Keratinocyte (primary cell): Measurements from ENCODE around the gene CDC14B. TPM values are rescaled to one million over a fixed set of nuclear protein-coding genes. Genes with fewer than 3 reads are reported as not detected.

ENCODE experiments used
- DNase-seq: peaks from one replicate; pipeline ENCODE4 v3.0.0-alpha.2; 2011; ENCODE audit warnings: low read depth, missing footprints, low spot score
- FAIRE-seq: peaks from 2 replicates; lab custom pipeline; 2011; peaks lifted over from hg19 to GRCh38; lab: Jason Lieb, UNC
- H2AFZ ChIP-seq: 2 replicates; pipeline ENCODE4 v1.6.0; 2012; ENCODE audit warnings: low read length, control low read depth, inconsistent platforms; ENCODE audit not compliant: control insufficient read depth
- H3K27ac ChIP-seq: 2 replicates; pipeline ENCODE4 v1.5.1; 2011; ENCODE audit warnings: low read length; ENCODE audit not compliant: control insufficient read depth, insufficient read depth
- H3K27me3 ChIP-seq: 3 replicates; pipeline ENCODE4 v1.6.0; 2011; ENCODE audit warnings: low read length; ENCODE audit not compliant: control insufficient read depth, insufficient read depth; ENCODE audit errors: extremely low read depth
- H3K36me3 ChIP-seq, 2 experiments: 2 replicates in 1 of 2; 3 replicates in 1 of 2; pipeline ENCODE4 v1.5.1; 2011; ENCODE audit warnings: low read length in 2 of 2, mild to moderate bottlenecking in 1 of 2; ENCODE audit not compliant: control insufficient read depth in 2 of 2, insufficient read depth in 2 of 2; ENCODE audit errors: extremely low read depth in 1 of 2
- H3K4me1 ChIP-seq: 3 replicates; pipeline ENCODE4 v1.5.1; 2011; ENCODE audit warnings: low read length; ENCODE audit not compliant: control insufficient read depth, insufficient read depth; ENCODE audit errors: extremely low read depth
- H3K4me2 ChIP-seq: 3 replicates; pipeline ENCODE4 v1.6.0; 2011; ENCODE audit warnings: low read depth, low read length; ENCODE audit not compliant: control insufficient read depth, insufficient read depth; ENCODE audit errors: extremely low read depth
- H3K4me3 ChIP-seq, 3 experiments: fragments of 200-600 bp in 1 of 3; sonication (generic) in 1 of 3; 2 replicates in 2 of 3; 3 replicates in 1 of 3; pipeline ENCODE4 v1.5.1; 2011 to 2016; ENCODE audit warnings: low read length in 3 of 3, mild to moderate bottlenecking in 3 of 3, control low read depth in 2 of 3, inconsistent platforms in 1 of 3, low read depth in 1 of 3, mixed read lengths in 1 of 3, mixed run types in 1 of 3, moderate library complexity in 1 of 3; ENCODE audit not compliant: control insufficient read depth in 2 of 3, insufficient read depth in 2 of 3; ENCODE audit errors: extremely low read depth in 1 of 3
- H3K79me2 ChIP-seq: 2 replicates; pipeline ENCODE4 v1.6.0; 2012; ENCODE audit warnings: low read length; ENCODE audit not compliant: control insufficient read depth, insufficient read depth
- H3K9ac ChIP-seq: 3 replicates; pipeline ENCODE4 v1.6.0; 2011; ENCODE audit warnings: low read length; ENCODE audit not compliant: control insufficient read depth, insufficient read depth; ENCODE audit errors: extremely low read depth
- H3K9me1 ChIP-seq: 3 replicates; pipeline ENCODE4 v1.6.0; 2011; ENCODE audit warnings: low read length; ENCODE audit not compliant: control insufficient read depth, insufficient read depth; ENCODE audit errors: extremely low read depth
- H3K9me3 ChIP-seq: 2 replicates; pipeline ENCODE4 v1.5.1; 2012; ENCODE audit warnings: low read depth, low read length; ENCODE audit not compliant: control insufficient read depth
- H4K20me1 ChIP-seq: 3 replicates; pipeline ENCODE4 v1.6.0; 2011; ENCODE audit warnings: low read length; ENCODE audit not compliant: control insufficient read depth, insufficient read depth; ENCODE audit errors: extremely low read depth
- EZH2 ChIP-seq: IDR thresholded peaks from one replicate; pipeline ENCODE4 v1.6.1; 2012; ENCODE audit warnings: inconsistent platforms, mild to moderate bottlenecking, low read length, moderate library complexity
- dilution Hi-C: fragments of 300-500 bp; cut with MboI; formaldehyde crosslinking; loops from one replicate; pipeline ENCODE4 v1.7.0; 2020; ENCODE audit warnings: low sequenced_read_pairs; ENCODE audit not compliant: extremely low pct_ligation_motif_present
- polyA plus RNA-seq, 5 experiments: library from polyadenylated mRNA; depleted of rRNA in 3 of 5; stranded (reverse) in 3 of 5; stranded (forward) in 1 of 5; unstranded in 1 of 5; fragments of >200 nt; gene quantifications; 1 replicate in 1 of 5; 2 replicates in 3 of 5; 3 replicates in 1 of 5; pipeline versions ENCODE4 v1.2.1 to v1.2.3, GENCODE V29; 2011 to 2012; ENCODE audit warnings: missing spikeins in 2 of 5, low read depth in 1 of 5, low replicate concordance in 1 of 5
- TF ChIP-seq, protein P1 (sequence below), 3 experiments: IDR thresholded peaks in 1 of 3; conservative IDR thresholded peaks in 1 of 3; optimal IDR thresholded peaks in 1 of 3; 2 replicates in 2 of 3; 3 replicates in 1 of 3; pipeline versions ENCODE3 to v1.5.1; 2011; ENCODE audit warnings: low read length in 3 of 3, mild to moderate bottlenecking in 3 of 3, moderate library complexity in 2 of 3, control low read depth in 1 of 3, inconsistent platforms in 1 of 3; ENCODE audit not compliant: insufficient read depth in 2 of 3; ENCODE audit errors: extremely low read depth in 1 of 3

Gene CDC14B
- polyA plus RNA-seq, 1 donor (not counting 4 experiments of a cell fraction or from before 2014, with no cell fraction given), result 7.5 TPM

DNA sequence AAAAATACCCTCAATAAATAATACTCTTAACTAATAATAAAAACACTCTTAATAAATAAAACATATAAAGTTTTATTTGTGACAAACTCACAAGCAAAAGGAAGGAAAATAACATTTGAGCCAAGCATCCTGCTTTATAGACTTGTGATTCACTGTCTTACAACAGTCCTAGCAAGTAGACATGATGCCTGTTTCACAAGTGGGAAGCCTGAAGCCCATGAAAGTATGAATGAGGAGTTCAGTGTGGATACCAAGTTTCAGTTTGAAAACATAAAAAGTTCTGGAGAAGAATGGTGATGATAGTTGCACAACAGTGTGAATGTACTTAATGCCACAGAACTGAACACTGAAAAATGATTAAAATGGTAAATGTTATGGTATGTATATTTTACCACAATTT is 158.8 kb downstream of the CDC14B start:
- no peaks in the 10 kb centered on the region for H3K27me3 ChIP-seq
- no peak overlapping the region for H3K9ac ChIP-seq
- H2AFZ ChIP-seq, result no peak overlapping the region
- TF ChIP-seq, protein P1, sequence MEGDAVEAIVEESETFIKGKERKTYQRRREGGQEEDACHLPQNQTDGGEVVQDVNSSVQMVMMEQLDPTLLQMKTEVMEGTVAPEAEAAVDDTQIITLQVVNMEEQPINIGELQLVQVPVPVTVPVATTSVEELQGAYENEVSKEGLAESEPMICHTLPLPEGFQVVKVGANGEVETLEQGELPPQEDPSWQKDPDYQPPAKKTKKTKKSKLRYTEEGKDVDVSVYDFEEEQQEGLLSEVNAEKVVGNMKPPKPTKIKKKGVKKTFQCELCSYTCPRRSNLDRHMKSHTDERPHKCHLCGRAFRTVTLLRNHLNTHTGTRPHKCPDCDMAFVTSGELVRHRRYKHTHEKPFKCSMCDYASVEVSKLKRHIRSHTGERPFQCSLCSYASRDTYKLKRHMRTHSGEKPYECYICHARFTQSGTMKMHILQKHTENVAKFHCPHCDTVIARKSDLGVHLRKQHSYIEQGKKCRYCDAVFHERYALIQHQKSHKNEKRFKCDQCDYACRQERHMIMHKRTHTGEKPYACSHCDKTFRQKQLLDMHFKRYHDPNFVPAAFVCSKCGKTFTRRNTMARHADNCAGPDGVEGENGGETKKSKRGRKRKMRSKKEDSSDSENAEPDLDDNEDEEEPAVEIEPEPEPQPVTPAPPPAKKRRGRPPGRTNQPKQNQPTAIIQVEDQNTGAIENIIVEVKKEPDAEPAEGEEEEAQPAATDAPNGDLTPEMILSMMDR (optimal IDR thresholded peaks at IDR 0.05 in 1 of 3, IDR thresholded peaks at IDR 0.05 in 1 of 3, conservative IDR thresholded peaks at IDR 0.05 in 1 of 3; ENCODE audit: extremely low read depth in 1 of 3, insufficient read depth in 2 of 3, low read length in 3 of 3), result no peak
- TF ChIP-seq EZH2, result no peak
- no peak overlapping the region for H3K27ac ChIP-seq
- H3K4me3 ChIP-seq, result no peak overlapping the region
- no peaks in the 10 kb centered on the region for H3K4me1 ChIP-seq
- FAIRE-seq, result no peak
- no peak for DNase-seq
- dilution Hi-C loops, result no loop called here
- H4K20me1 ChIP-seq, result no peaks in the 10 kb centered on the region
- no peak overlapping the region for H3K4me2 ChIP-seq
- no peaks in the 10 kb centered on the region for H3K9me3 ChIP-seq
- H3K36me3 ChIP-seq, result peaks cover 6 to 9% of the 10 kb centered on the region in 2 experiments
- H3K79me2 ChIP-seq, result no peaks in the 10 kb centered on the region
- no peaks in the 10 kb centered on the region for H3K9me1 ChIP-seq

DNA sequence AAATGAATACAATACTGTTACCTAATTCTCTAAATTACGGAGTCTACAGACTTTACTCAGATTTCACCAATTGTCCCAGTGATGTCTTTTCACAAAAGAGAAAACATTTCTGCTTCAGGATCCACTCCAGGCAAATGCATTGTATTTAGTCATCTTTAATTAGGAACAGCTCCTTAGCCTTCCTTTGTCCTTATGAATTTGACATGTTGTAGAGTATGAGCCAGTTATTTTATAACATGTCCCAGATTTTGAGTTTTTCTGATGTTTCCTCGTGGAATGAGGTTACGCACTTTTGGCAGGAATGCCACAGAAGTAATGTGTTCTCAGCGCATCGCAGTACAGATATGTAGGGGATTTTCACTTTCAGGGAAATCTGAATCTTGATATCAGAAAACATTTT is 159.2 kb downstream of the CDC14B start:
- H2AFZ ChIP-seq, result no peak overlapping the region
- dilution Hi-C loops, result no loop called here
- no peaks in the 10 kb centered on the region for H3K27me3 ChIP-seq
- DNase-seq (no peak), FAIRE-seq (no peak)
- no peak overlapping the region for H3K27ac ChIP-seq
- TF ChIP-seq EZH2, result no peak
- TF ChIP-seq, protein P1 (optimal IDR thresholded peaks at IDR 0.05 in 1 of 3, IDR thresholded peaks at IDR 0.05 in 1 of 3, conservative IDR thresholded peaks at IDR 0.05 in 1 of 3; ENCODE audit: extremely low read depth in 1 of 3, insufficient read depth in 2 of 3, low read length in 3 of 3), result no peak
- H4K20me1 ChIP-seq, result no peaks in the 10 kb centered on the region
- no peaks in the 10 kb centered on the region for H3K9me3 ChIP-seq
- H3K36me3 ChIP-seq, result peaks cover 4% of the 10 kb centered on the region in 2 experiments
- H3K9ac ChIP-seq, result no peak overlapping the region
- no peak overlapping the region for H3K4me3 ChIP-seq
- no peak overlapping the region for H3K4me2 ChIP-seq
- H3K4me1 ChIP-seq, result no peaks in the 10 kb centered on the region
- H3K9me1 ChIP-seq, result no peaks in the 10 kb centered on the region
- no peaks in the 10 kb centered on the region for H3K79me2 ChIP-seq
